ENCODE measurements around the gene PPP1R3D. TPM values are rescaled to one million over a fixed set of nuclear protein-coding genes. Genes with fewer than 3 reads are reported as not detected.

Gene PPP1R3D
- total RNA-seq, 2 donors from 2014 or later = 3.9 to 6.1 TPM

DNA sequence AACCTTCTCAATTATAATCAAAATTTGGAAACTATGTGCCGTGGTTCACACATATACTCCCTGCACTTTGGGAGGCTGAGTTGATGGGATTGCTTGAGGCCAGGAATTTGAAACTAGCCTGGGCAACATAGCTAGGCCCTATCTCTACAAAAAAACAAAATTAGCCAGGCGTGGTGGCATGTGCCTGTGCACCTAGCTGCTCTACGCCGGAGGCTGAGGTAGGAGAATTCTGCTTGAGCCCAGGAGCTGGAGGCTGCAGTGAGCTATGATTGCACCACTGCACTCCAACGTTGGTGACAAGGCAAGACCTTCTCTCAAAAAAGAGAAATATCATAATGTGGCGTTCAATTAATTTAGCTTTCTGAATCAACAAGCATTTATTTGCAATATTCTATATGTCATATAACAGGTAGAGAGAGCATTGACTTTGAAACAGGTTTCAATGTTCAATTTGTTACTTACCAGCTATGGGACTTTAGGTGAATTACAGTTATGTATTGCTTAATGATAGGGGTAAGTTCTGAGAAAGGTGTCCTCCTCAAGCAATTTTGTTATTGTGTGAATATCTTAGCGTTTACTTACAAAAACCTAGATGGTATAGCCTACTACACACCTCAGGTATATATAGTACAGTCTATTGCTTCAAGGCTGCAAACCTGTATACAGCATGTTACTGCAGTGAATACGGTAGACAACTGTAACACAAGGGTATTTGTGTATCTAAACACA lies 4.5 kb downstream of the PPP1R3D start:
- peaks cover 7% of the 10 kb centered on the region for H3K36me3 Mint-ChIP-seq (ENCODE audit: low read depth)
- no peak for DNase-seq
- peaks cover 3% of the 10 kb centered on the region for H3K4me1 Mint-ChIP-seq
- no peak overlapping the region for H3K27ac Mint-ChIP-seq
- H3K36me3 ChIP-seq (ENCODE audit: control insufficient read depth, insufficient read depth, low read length) = no peaks in the 10 kb centered on the region
- H3K27me3 ChIP-seq (ENCODE audit: control insufficient read depth, insufficient read depth, low read length, poor library complexity, severe bottlenecking) = peaks cover 11% of the 10 kb centered on the region
- no peaks in the 10 kb centered on the region for H3K9me3 ChIP-seq (ENCODE audit: control insufficient read depth, low read length)
- H3K9ac ChIP-seq (ENCODE audit: extremely low read depth, low read length, poor library complexity, severe bottlenecking) = no peak overlapping the region
- no peak overlapping the region for H3K4me3 ChIP-seq (ENCODE audit: low read length)
- no peak overlapping the region for H3K4me3 Mint-ChIP-seq
- H3K9me3 Mint-ChIP-seq = peaks cover 11% of the 10 kb centered on the region
- 93 to 95% methylated on average over 2 to 7 of the region's 8 CpGs for WGBS, 2 experiments (ENCODE audit: insufficient coverage in 1 of 2, insufficient read length in 1 of 2)
- H3K27me3 Mint-ChIP-seq (ENCODE audit: insufficient read depth) = peaks cover 49% of the 10 kb centered on the region
- TF ChIP-seq, protein P1, sequence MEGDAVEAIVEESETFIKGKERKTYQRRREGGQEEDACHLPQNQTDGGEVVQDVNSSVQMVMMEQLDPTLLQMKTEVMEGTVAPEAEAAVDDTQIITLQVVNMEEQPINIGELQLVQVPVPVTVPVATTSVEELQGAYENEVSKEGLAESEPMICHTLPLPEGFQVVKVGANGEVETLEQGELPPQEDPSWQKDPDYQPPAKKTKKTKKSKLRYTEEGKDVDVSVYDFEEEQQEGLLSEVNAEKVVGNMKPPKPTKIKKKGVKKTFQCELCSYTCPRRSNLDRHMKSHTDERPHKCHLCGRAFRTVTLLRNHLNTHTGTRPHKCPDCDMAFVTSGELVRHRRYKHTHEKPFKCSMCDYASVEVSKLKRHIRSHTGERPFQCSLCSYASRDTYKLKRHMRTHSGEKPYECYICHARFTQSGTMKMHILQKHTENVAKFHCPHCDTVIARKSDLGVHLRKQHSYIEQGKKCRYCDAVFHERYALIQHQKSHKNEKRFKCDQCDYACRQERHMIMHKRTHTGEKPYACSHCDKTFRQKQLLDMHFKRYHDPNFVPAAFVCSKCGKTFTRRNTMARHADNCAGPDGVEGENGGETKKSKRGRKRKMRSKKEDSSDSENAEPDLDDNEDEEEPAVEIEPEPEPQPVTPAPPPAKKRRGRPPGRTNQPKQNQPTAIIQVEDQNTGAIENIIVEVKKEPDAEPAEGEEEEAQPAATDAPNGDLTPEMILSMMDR (conservative IDR thresholded peaks at IDR 0.05) = no peak
- H3K4me1 ChIP-seq (ENCODE audit: control insufficient read depth, insufficient read depth, low read length) = no peaks in the 10 kb centered on the region
- H3K27ac ChIP-seq (ENCODE audit: low read depth, low read length) = no peak overlapping the region

- peak overlapping the region; percentile 46 for H3K4me3 Mint-ChIP-seq
- H3K27ac ChIP-seq (ENCODE audit: low read depth, low read length) = no peak overlapping the region
- H3K9me3 ChIP-seq (ENCODE audit: control insufficient read depth, low read length) = no peaks in the 10 kb centered on the region
- H3K4me3 ChIP-seq (ENCODE audit: low read length) = peak overlapping the region; percentile 74
- H3K4me1 ChIP-seq (ENCODE audit: control insufficient read depth, insufficient read depth, low read length) = no peaks in the 10 kb centered on the region
- WGBS, 2 experiments (ENCODE audit: insufficient coverage in 1 of 2, insufficient read length in 1 of 2) = 11 to 13% methylated on average over 37 to 59 of the region's 59 CpGs
- no peak overlapping the region for H3K9ac ChIP-seq (ENCODE audit: extremely low read depth, low read length, poor library complexity, severe bottlenecking)
- H3K27me3 ChIP-seq (ENCODE audit: control insufficient read depth, insufficient read depth, low read length, poor library complexity, severe bottlenecking) = peaks cover 8% of the 10 kb centered on the region
- DNase-seq = peak; percentile 95
- peaks cover 11% of the 10 kb centered on the region for H3K9me3 Mint-ChIP-seq
- H3K27ac Mint-ChIP-seq = no peak overlapping the region
- H3K4me1 Mint-ChIP-seq = peaks cover 3% of the 10 kb centered on the region
- H3K36me3 Mint-ChIP-seq (ENCODE audit: low read depth) = peaks cover 7% of the 10 kb centered on the region
- no peaks in the 10 kb centered on the region for H3K36me3 ChIP-seq (ENCODE audit: control insufficient read depth, insufficient read depth, low read length)
- TF ChIP-seq, protein P1 (conservative IDR thresholded peaks at IDR 0.05) = peak; percentile 99
- peaks cover 43% of the 10 kb centered on the region for H3K27me3 Mint-ChIP-seq (ENCODE audit: insufficient read depth)
Measured at GRCh38 chr20:59933849-59934585, 6.1 kb downstream of the PPP1R3D start.

- H3K4me1 ChIP-seq (ENCODE audit: control insufficient read depth, insufficient read depth, low read length) = no peaks in the 10 kb centered on the region
- TF ChIP-seq, protein P1 (conservative IDR thresholded peaks at IDR 0.05) = no peak
- H3K9me3 Mint-ChIP-seq = peaks cover 5% of the 10 kb centered on the region
- no peak for DNase-seq
- peak within 1 kb of the TSS; percentile 74 for H3K4me3 ChIP-seq (ENCODE audit: low read length)
- no peaks in the 10 kb centered on the region for H3K9me3 ChIP-seq (ENCODE audit: control insufficient read depth, low read length)
- H3K36me3 ChIP-seq (ENCODE audit: control insufficient read depth, insufficient read depth, low read length) = no peaks in the 10 kb centered on the region
- no peak within 1 kb of the TSS for H3K27ac ChIP-seq (ENCODE audit: low read depth, low read length)
- no peak within 1 kb of the TSS for H3K9ac ChIP-seq (ENCODE audit: extremely low read depth, low read length, poor library complexity, severe bottlenecking)
- H3K36me3 Mint-ChIP-seq (ENCODE audit: low read depth) = peaks cover 3% of the 10 kb centered on the region
- no peak within 1 kb of the TSS for H3K27ac Mint-ChIP-seq
- H3K4me3 Mint-ChIP-seq = peak within 1 kb of the TSS; percentile 46
- WGBS, 2 experiments (ENCODE audit: insufficient coverage in 1 of 2, insufficient read length in 1 of 2) = 84 to 97% methylated on average over 20 to 53 of the region's 65 CpGs
- peaks cover 36% of the 10 kb centered on the region for H3K27me3 Mint-ChIP-seq (ENCODE audit: insufficient read depth)
- H3K27me3 ChIP-seq (ENCODE audit: control insufficient read depth, insufficient read depth, low read length, poor library complexity, severe bottlenecking) = peaks cover 2% of the 10 kb centered on the region
- H3K4me1 Mint-ChIP-seq = peaks cover 3% of the 10 kb centered on the region
Measured at GRCh38 chr20:59933296-59933848, 6.7 kb downstream of the PPP1R3D start, which contains the start of gene SYCP2. SYCP2 (minus strand) TSS chr20:59933637; CDS start chr20:59922413, 11,224 bp downstream.

Data from endodermal cell (in vitro differentiated cells).